GM21447 (cell line): ENCODE measurements around the gene ZBTB8A.
"Not testable (repeated sequence)": the region's sequence is repeated elsewhere in the genome, so short reads cannot be mapped to it uniquely, and the experiment has no call there.

ENCODE experiments used
- ATAC-seq: cut with Tn5 transposase; IDR thresholded peaks from one replicate; pipeline ENCODE4 v1.9.1; 2021; ENCODE audit not compliant: unreplicated experiment

Gene ZBTB8A

GRCh38 chr1:32536117-32536516 lies 3.1 kb upstream of the ZBTB8A start:
- no peak for ATAC-seq

DNA sequence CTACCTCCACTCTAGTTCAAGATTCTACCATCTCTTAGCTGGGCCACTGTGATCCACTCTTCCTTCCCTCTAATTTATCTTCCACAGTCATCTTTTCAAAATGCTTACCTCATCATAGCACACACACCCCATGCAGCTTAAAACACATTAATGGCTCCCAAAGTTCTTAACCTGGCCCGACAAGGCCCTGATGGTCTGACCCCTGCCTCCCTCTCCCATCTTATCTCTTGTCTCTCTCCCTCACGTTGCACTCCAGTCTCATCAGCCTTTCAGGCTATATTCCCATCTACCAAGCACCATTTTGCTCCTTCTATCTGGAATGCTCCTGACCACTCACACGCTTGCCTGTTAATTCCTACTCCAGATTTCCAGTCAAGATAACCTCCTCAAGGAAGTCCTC lies 2.5 kb upstream of the ZBTB8A start:
- ATAC-seq: no peak

DNA sequence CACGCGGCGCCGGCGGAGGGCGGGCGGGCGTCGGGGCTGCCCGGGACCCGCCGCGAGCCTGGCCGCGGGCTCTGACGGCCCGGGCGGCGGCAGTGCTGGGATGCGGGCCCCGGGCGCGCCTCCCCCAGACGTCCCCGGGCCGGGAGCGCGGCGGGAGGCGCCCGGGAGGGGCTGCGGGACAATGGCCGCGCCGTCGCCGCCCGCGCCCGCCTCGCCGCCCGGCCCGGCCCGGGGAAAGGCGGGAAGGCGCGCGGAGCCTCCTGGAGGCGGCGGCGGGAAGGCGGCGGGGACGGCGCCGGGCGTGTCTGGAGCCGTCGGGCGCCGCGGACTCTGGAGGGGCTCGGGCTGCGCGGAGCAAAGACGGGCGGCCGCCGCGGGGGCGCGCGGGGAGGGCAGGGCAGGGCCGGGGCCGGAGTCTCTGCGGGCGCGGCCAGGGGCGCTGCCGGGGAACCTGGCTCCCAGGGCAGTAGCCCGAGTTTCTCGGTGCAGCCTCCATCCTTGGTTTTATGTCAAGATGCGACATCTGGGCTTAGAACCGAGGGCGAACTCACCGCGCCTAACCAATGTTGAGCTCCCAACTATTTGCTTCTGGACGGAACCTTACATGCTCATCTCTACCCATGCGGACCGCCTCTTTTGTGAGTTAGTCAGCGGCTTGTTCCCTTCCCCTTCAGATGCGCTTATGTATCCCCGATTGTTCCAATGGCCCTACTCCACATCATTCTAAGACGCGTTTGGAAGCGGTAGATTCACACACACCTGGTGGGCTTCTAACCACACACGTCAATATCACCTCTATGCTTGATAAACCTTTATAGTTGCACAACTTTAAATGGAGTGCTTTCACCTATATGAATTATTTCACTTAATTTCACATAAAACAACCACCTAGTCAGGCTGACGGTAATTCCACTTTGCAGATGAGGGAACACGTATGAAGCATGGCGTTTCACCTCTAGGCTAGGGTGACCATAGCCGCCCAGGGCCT lies 651 bp downstream of the ZBTB8A start:
- ATAC-seq: no peak

DNA sequence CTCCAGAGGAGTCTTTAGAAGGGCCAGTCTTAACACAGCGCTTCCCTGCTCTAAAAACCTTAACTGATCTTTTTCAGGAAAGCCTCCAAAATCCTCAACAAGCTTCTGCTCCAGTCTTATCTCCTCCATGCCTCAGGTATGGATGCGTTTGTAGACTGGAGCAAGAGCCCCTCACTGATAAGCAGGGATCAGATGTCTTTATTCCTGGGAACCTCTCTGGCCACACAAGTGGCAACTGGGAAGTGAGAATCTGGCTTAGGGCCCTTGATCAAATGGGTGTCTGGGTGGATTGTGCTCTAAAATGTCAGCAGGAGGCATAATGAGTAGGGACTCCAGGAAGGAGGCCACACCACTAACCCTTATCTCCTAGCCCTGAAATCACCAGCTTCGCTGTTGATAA lies 1.4 kb downstream of the ZBTB8A start:
- no peak for ATAC-seq

- ATAC-seq: no peak
Measured at GRCh38 chr1:32541064-32541566, 1.9 kb downstream of the ZBTB8A start.

DNA sequence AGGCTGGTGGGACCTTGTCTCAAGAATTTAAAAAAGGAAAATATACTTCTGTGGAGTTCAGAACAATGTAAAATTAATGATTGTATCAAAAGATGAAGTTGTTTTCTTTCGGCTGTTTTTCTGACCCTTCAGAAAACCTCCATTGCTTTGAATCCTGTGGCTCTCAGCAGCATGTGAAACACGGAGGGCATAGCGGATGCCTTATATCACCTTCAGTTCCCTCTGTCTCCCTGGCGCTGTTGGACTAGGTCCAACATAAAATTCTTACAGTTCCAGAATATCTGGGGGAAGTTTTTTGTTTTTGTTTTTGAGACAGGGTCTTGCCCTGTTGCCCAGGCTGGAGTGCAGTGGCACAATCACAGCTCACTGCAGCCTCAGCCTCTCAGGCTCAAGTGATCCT lies 7.4 kb downstream of the ZBTB8A start:
- ATAC-seq: no peak

DNA sequence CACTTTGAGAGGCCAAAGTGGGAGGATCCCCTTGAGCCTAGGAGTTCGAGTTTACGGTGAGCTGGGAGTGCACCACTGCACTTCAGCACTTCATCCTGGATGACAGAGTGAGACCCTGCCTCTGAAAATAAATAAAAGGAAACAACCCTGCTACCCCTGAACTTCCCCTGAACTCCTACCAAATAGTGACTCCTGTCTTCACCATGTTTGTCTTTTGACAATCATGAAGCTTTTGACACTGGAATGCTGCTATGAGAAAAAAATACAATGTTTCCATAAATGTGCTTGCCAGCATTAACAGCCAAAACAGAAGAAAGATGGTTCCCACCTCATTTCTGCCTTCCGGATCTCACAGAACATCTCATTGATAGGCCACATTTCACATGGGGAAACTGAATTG lies 10.4 kb downstream of the ZBTB8A start:
- ATAC-seq: no peak

DNA sequence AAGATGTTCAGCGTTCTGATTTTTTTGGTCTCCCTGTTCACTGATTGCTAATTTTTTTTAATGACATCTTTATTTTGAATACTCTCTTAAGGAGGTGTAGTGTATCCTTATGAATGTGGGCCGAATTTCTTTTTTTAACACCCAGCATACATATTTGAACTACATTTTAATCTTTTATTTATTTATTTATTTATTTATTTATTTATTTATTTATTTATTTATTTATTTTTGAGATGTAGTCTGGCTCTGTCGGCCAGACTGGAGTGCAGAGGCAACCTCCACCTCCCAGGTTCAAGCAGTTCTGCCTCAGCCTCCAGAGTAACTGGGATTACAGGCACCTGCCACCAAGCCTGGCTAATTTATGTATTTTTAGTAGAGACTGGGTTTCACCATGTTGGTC lies 15.1 kb downstream of the ZBTB8A start:
- no peak for ATAC-seq

- not testable (repeated sequence) for ATAC-seq
Measured at GRCh38 chr1:32557035-32557434, 17.8 kb downstream of the ZBTB8A start.

- no peak for ATAC-seq
Measured at GRCh38 chr1:32557812-32558211, 18.6 kb downstream of the ZBTB8A start.

GRCh38 chr1:32568929-32569328 lies 29.7 kb downstream of the ZBTB8A start:
- ATAC-seq: no peak

- ATAC-seq: no peak
Measured at GRCh38 chr1:32580348-32581017, 41.3 kb downstream of the ZBTB8A start.

DNA sequence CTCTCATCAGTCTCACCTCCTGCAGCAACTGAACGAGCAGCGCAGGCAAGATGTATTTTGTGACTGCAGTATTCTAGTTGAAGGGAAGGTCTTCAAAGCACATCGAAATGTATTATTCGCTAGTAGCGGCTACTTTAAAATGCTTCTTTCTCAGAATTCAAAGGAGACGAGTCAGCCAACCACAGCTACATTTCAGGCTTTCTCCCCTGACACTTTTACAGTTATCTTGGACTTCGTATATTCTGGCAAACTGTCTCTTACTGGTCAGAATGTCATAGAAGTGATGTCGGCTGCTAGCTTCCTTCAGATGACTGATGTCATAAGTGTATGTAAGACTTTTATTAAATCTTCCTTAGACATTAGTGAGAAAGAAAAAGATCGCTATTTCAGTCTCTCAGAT lies 53.7 kb downstream of the ZBTB8A start:
- ATAC-seq: no peak

DNA sequence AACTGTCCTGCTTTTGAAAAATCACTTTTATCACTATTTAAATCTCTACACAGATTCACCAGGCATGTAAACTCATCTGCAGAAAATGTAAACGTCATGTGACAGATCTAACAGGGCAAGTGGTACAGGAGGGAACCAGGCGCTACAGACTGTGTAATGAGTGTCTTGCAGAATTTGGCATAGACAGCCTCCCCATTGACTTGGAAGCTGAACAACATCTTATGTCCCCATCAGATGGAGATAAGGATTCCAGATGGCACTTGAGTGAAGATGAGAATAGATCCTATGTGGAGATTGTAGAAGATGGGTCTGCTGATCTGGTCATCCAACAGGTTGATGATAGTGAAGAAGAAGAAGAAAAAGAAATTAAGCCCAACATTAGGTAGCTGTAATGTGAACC lies 60.8 kb downstream of the ZBTB8A start:
- ATAC-seq: no peak

DNA sequence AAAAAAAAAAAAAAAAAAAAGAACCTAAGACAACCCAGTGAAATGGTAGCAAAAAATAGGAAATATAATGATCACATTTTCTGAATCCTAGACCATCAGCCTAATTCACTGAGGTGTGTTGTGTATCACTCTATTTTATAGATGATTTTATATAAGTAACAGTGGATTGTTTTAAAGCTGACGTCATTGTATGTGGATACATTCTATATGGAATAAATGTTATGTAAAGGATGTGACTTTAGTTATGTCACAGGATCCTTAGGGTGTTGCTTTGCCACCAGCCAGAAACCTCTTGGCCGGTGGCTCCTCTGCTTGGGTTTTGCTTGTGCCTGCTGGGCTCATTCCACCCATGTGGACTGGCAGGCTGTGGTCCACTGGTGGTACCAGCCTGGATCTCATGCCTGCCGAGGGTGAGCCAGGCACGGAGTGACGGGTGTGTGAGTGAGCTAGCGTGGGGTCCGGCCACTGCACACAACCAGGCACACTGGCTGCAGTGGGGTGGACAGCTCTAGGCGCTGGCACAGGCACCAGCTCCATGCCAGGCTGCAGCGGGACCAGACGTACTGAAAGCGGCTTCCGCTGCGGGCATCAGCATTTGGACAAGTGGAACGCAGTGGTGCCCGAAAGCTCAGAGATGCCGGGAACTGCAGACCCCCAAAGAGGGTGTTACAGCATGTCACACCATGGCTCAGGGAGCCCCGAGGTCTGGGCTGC lies 66.6 kb downstream of the ZBTB8A start:
- no peak for ATAC-seq

GRCh38 chr1:32606565-32607371 lies 67.5 kb downstream of the ZBTB8A start:
- ATAC-seq: no peak

DNA sequence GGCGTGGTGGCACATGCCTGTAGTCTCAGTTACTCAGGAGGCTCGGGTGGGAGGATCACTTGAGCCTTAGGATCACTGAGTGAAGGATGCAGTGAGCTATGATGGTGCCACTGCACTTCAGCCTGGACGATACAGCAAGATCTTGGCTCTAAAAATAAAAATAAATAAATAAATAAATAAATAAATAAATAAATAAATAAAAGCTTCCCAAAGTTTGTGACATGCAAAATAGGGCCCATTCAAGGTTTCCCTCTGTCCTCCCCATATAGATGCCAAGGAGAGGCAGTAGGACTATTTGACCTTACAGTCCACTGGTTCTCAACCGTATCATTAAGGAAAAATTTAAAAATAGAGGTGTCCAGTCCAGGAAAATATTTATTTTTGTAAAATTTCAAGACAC lies 70.0 kb downstream of the ZBTB8A start:
- ATAC-seq: no peak

- no peak for ATAC-seq
Measured at GRCh38 chr1:32611859-32612188, 72.6 kb downstream of the ZBTB8A start.

DNA sequence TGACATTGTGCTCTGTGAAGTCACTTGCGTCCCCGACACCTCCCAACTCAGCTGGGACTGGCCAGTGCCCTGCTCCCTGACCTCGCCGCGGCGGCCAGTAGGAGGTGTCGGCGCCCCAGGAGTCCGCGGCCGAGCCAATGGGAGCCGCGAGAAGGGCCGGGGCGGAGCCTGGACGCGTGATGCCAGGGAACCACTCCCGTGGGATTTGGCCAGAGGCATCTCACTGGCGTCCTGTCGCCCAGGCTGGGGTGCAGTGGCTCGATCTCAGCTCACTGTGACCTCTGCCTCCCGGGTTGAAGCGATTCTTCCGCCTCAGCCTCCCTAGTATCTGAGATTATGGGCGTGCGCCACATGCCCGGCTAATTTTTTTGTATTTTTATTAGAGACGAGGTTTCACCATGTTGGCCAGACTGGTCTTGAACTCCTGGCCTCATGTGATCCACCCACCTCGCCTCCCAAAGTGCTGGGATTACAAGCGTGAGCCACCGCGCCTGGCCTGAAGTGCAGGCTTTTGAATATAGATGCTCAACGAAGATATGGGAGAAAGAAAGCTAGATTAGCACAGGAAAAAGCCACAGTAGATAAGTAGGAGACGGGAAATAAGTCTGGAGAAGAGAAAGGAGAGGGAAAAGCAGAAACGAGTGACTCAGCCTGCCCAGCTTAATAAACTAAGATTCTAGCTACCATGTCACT lies 73.1 kb downstream of the ZBTB8A start:
- peak; percentile 84 for ATAC-seq

DNA sequence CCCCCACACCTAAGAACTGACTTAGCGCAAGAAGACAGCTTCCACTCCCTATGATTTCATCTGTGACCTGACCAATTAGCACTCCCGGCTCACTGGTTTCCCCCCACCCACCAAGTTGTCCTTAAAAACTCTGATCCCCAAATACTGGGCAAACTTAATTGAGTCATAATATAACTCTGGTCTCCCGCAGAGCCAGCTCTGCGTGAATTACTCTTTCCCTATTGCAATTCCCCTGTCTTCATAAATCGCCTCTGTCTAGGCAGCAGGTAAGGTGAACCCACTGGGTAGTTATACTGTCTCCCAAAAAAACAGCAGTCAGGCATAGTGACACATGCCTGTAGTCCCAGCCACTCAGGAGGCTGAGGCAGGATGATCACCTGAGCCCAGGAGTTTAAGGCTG lies 74.2 kb downstream of the ZBTB8A start:
- no peak for ATAC-seq
